ENCODE measurements around the gene PRDM5. TPM values are rescaled to one million over a fixed set of nuclear protein-coding genes. Genes with fewer than 3 reads are reported as not detected.
"Not testable (repeated sequence)": the region's sequence is repeated elsewhere in the genome, so short reads cannot be mapped to it uniquely, and the experiment has no call there.

Gene PRDM5
- total RNA-seq, 1 donor from 2014 or later: not detected

DNA sequence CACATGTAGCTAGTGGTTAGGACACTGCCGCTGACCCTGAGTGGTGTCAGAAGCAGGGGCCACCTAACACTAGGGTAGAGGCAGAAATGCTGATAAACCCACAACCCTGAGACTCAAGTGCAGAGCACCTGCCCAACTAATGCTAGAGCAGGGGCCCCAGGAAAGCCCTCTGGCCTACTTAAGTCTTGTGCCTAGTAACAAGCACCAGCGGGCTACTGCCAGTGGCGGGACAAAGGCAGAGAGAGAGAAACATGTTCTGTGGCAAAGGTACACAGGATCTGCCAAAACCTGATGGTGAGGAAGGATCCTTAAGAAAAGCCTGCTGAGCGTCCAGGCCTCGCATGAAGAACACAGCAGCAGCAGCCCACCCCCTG is 172.4 kb downstream of the PRDM5 start:
- H3K36me3 Mint-ChIP-seq (ENCODE audit: low read depth): no peaks in the 10 kb centered on the region
- intact Hi-C loops (cut with micrococcal nuclease): no loop called here
- H3K9me3 Mint-ChIP-seq: peaks cover 4% of the 10 kb centered on the region
- no peak overlapping the region for H3K4me3 Mint-ChIP-seq (ENCODE audit: low read depth)
- no peaks in the 10 kb centered on the region for H3K27me3 Mint-ChIP-seq (ENCODE audit: low read depth)
- no peak overlapping the region for H3K27ac Mint-ChIP-seq
- no peak for DNase-seq (ENCODE audit: low spot score)
- no peaks in the 10 kb centered on the region for H3K4me1 Mint-ChIP-seq (ENCODE audit: low read depth)

DNA sequence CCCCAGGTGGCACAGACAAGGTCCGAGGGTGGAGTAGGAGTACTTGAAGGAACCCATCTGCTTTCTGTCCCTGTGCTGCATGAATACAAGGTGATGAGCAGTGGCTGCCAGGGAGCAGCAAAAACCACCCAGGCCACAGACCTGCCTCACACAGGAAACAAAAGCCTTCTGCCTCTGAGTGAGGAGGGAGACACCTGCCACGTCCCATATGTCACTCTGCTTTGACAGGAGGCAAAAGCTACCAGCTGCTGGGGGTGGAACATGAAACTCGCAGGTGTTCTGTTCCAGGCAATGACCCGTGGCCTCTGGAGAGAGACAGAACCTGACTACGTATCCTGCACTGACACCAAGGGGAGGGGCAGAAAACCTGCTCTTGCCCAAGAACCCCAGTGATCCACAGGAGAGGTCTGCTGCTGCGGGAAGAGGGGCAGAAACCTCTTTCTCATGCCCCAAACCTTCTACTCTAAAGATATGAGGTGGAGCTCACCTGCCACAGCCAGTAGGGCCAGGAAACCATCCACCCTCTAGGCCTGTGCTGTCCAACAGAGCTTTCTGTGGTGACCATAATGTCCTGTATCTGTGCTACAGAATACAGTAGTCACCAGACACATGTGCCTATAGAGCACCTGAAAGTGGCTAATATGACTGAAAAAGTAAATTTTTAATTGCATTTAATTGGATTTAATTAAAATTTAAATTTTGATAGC is 172.9 kb downstream of the PRDM5 start:
- intact Hi-C loops (cut with micrococcal nuclease): no loop called here
- H3K27ac Mint-ChIP-seq: no peak overlapping the region
- peaks cover 4% of the 10 kb centered on the region for H3K9me3 Mint-ChIP-seq
- DNase-seq (ENCODE audit: low spot score): no peak
- H3K4me3 Mint-ChIP-seq (ENCODE audit: low read depth): no peak overlapping the region
- H3K4me1 Mint-ChIP-seq (ENCODE audit: low read depth): no peaks in the 10 kb centered on the region
- H3K27me3 Mint-ChIP-seq (ENCODE audit: low read depth): no peaks in the 10 kb centered on the region
- no peaks in the 10 kb centered on the region for H3K36me3 Mint-ChIP-seq (ENCODE audit: low read depth)

DNA sequence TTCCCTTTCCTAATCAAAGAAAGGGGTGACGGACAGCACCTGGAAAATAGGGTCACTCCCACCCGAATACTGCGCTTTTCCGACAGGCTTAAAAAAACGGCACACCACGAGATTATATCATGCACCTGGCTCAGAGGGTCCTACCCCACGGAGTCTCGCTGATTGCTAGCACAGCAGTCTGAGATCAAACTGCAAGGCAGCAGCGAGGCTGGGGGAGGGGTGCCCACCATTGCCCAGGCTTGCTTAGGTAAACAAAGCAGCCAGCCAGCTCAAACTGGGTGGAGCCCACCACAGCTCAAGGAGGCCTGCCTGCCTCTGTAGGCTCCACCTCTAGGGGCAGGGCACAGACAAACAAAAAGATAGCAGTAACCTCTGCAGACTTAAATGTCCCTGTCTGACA is 180.9 kb downstream of the PRDM5 start:
- H3K4me3 Mint-ChIP-seq (ENCODE audit: low read depth); H3K4me1 Mint-ChIP-seq (ENCODE audit: low read depth); intact Hi-C loops (cut with micrococcal nuclease); H3K27me3 Mint-ChIP-seq (ENCODE audit: low read depth); H3K9me3 Mint-ChIP-seq; H3K27ac Mint-ChIP-seq; DNase-seq (ENCODE audit: low spot score); H3K36me3 Mint-ChIP-seq (ENCODE audit: low read depth): not testable (repeated sequence)

DNA sequence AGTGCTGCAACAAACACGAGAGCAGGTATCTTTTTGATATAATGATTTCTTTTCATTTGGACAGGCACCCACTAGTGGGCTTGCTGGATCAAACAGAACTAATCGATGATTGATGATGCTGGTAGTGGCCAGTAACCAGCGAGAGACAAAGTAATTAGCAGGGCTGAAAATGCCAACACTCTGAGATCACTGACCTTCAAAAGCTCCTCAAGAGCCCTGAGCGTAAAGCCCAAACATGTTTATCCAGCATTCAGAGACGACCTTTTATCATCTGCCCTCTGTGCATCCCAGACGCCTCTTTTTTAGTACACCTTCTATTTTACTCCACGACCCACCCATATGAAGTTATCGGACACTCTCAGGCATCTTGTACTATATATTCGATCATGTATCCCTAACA is 186.2 kb downstream of the PRDM5 start:
- intact Hi-C loops (cut with micrococcal nuclease): no loop called here
- H3K4me1 Mint-ChIP-seq (ENCODE audit: low read depth): no peaks in the 10 kb centered on the region
- H3K9me3 Mint-ChIP-seq: no peaks in the 10 kb centered on the region
- no peak for DNase-seq (ENCODE audit: low spot score)
- peaks cover 11% of the 10 kb centered on the region for H3K27me3 Mint-ChIP-seq (ENCODE audit: low read depth)
- no peak overlapping the region for H3K27ac Mint-ChIP-seq
- no peak overlapping the region for H3K4me3 Mint-ChIP-seq (ENCODE audit: low read depth)
- H3K36me3 Mint-ChIP-seq (ENCODE audit: low read depth): no peaks in the 10 kb centered on the region

DNA sequence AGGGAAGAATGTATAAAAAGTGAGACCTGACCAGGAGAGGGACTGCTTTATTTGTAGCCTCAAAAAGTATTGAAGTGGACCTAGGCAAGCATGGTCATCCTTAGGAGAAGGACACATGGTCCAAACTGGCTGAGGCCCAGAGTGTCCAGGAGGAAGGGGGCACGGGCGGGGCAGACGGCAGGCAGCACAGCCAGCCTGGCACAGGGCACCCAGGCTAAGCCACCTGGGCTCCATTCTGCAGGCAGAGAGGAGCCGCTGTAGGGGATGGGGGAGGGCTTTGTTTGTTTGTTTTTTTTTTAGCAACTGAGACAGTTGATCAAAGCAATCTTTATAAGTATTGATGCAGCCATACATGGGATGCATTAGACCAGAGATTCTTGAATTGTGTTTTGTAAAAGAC is 188.6 kb downstream of the PRDM5 start:
- no peak overlapping the region for H3K4me3 Mint-ChIP-seq (ENCODE audit: low read depth)

DNA sequence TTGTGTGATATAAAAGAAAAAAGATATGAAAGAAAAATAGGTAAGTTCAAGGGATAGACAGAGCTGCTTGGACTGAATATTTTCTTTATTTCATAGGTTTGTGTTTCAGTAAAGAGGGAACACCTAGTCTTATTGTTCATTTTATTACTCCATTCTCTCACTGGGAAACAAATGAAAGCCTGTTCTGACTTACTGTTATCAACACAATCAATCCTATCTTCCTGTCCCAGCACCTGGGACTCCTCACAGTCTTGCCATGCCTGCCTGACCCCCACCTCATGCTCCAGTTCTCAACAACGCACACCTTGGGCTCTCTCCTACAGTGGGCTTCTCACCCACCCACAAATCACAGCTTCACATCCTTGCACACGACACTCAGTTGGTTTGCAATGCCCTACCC is 189.5 kb downstream of the PRDM5 start:
- Mint-ChIP-seq H3K9me3 (no peaks in the 10 kb centered on the region), H3K4me3 (ENCODE audit: low read depth) (no peak overlapping the region), H3K27me3 (ENCODE audit: low read depth) (peaks cover 11% of the 10 kb centered on the region), H3K27ac (no peak overlapping the region), H3K4me1 (ENCODE audit: low read depth) (peaks cover 7% of the 10 kb centered on the region), H3K36me3 (ENCODE audit: low read depth) (no peaks in the 10 kb centered on the region)
- no peak for DNase-seq (ENCODE audit: low spot score)
- intact Hi-C loops (cut with micrococcal nuclease): no loop called here

More for the DNA sequence above, 188.6 kb downstream of the PRDM5 start:
- DNase-seq (ENCODE audit: low spot score): no peak
- Mint-ChIP-seq H3K27ac (no peak overlapping the region), H3K4me1 (ENCODE audit: low read depth) (peaks cover 2% of the 10 kb centered on the region), H3K36me3 (ENCODE audit: low read depth) (no peaks in the 10 kb centered on the region), H3K9me3 (no peaks in the 10 kb centered on the region), H3K27me3 (ENCODE audit: low read depth) (peaks cover 12% of the 10 kb centered on the region)
- intact Hi-C loops (cut with micrococcal nuclease): no loop called here

DNA sequence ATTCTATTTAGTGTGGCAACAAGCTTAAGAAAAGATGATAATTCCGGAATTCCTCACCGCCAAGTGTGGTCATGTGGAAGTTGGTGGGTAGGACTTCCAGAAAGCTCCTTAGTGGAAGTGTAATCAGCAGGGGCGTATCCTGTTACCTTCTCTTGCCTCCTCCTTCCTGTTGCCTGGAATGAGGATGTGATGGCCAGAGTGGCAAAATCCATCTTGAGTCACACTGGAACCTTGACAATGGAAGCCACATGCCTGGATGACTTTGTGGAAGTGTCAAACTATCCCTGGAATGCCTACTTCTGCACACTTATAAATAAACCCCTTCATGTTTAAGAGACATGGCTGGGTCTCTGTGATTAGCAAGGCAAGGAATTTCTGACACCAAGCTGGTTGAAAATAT is 191.0 kb downstream of the PRDM5 start:
- no peak overlapping the region for H3K27ac Mint-ChIP-seq
- H3K9me3 Mint-ChIP-seq: no peaks in the 10 kb centered on the region
- peaks cover 7% of the 10 kb centered on the region for H3K4me1 Mint-ChIP-seq (ENCODE audit: low read depth)
- intact Hi-C loops (cut with micrococcal nuclease): no loop called here
- no peak overlapping the region for H3K4me3 Mint-ChIP-seq (ENCODE audit: low read depth)
- no peak for DNase-seq (ENCODE audit: low spot score)
- H3K27me3 Mint-ChIP-seq (ENCODE audit: low read depth): peaks cover 10% of the 10 kb centered on the region
- H3K36me3 Mint-ChIP-seq (ENCODE audit: low read depth): no peaks in the 10 kb centered on the region

DNA sequence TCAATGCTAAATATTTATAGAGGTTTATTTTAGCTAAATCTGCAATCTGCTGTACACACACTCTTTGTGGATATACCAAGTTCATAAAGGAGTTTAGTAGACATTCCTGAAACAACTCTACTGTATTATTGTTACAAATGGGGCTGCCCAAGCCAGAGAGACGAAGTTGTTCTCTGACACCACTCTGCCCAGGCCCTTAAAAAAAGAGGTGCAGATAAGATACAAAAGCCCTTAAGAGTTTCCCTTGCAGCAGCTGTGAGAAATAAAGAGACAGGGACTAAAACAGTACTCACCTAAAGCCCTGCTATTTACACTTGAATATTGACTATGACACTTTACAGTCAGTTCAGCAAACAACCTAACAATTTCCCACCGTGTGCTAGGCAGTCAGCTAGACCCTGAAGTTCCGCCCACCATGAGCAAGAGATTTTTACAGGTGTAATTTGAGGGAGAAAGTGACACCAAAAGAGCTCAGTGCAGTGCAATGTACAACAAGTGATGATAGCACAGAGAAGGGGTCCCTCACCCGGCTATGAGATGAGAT is 191.7 kb downstream of the PRDM5 start:
- Mint-ChIP-seq H3K4me1 (ENCODE audit: low read depth) (peaks cover 7% of the 10 kb centered on the region), H3K27ac (no peak overlapping the region), H3K4me3 (ENCODE audit: low read depth) (no peak overlapping the region), H3K36me3 (ENCODE audit: low read depth) (no peaks in the 10 kb centered on the region), H3K27me3 (ENCODE audit: low read depth) (peaks cover 10% of the 10 kb centered on the region), H3K9me3 (no peaks in the 10 kb centered on the region)
- intact Hi-C loops (cut with micrococcal nuclease): no loop called here
- no peak for DNase-seq (ENCODE audit: low spot score)

DNA sequence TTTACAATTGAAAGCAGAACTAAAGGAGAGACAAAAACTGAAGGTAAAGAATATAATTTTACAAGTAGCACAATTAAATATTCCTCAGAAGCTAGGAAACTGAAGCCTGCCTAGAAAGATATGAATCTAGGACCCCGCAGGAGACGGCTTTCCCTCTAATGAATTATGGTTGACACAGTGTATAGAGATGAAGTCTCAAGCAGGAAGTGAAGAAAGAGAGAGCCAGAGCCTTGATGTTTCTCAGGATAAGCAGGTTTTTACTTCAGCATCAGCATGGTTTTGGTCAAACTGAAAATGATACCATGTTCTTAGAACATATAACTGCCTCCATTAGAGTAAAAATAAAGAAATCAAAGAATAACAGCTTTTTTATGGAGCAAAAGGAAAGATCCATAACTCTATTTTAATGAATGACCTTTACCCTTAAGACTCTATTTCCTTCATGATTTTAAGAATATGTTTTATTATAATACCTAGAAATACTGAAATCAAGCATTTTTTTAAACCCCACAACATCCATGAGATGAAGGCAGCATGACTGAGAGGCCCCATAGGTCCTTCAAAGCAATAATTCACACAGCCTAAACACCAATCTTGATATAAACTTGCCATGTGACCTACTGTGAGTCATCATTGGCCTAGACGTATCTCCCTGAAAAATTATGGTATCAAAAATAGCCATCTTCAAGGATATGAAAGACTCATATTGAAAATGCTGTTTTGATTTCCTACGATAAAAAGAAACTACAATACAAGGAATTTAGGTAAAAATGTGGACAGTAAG is 193.4 kb downstream of the PRDM5 start:
- no peak for DNase-seq (ENCODE audit: low spot score)
- H3K27me3 Mint-ChIP-seq (ENCODE audit: low read depth): peaks cover 13% of the 10 kb centered on the region
- H3K9me3 Mint-ChIP-seq: no peaks in the 10 kb centered on the region
- no peak overlapping the region for H3K4me3 Mint-ChIP-seq (ENCODE audit: low read depth)
- no peak overlapping the region for H3K27ac Mint-ChIP-seq
- H3K4me1 Mint-ChIP-seq (ENCODE audit: low read depth): peaks cover 7% of the 10 kb centered on the region
- intact Hi-C loops (cut with micrococcal nuclease): loop anchor here (5.0 kb wide), 1 partner anchor 248 kb away; no protein-coding TSS in a partner anchor
- H3K36me3 Mint-ChIP-seq (ENCODE audit: low read depth): no peaks in the 10 kb centered on the region

DNA sequence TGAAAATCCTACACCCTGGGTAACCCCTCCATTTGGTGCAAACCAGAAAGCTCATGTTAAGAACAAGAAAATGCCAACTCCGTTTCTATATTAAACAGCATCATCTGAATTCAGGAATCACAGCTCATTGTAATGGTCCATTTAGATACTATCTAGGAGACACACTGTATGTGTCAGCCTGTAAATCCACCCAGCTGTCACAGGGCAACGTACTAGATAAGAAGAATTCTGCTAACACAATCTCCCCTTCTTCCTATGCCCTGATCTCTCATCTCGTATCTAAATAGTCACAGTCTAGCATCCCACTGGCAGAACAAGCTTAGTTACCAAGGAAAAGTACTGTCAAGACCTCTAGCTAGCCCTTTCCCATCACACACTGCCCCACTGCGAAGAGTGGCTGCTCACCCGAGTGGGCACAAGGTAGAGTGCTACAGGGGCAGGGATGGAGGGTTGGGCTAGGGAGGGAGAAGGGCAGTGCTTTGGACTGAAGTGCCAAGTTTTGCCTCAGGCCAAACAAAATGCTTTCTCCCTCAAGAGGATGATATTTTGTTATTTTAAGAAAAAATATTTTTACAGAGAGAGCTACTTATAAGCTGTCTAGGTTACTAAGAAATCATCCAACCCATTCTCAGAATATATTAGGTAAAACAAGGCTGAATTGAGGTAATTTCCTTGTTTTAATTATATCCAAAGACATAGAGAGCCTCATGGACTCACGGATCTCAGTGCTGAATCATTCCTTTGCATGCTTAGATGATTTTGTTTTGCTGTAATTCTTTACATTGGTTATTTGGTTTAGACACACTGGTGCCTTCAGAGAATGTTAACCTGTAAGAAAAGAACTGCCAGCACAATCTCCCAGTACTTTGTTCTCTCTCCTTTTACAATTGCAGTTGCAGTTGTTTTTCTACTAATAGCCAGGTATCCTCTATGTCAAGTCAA is 196.6 kb downstream of the PRDM5 start:
- Mint-ChIP-seq H3K4me1 (ENCODE audit: low read depth) (peaks cover 7% of the 10 kb centered on the region), H3K27me3 (ENCODE audit: low read depth) (peaks cover 9% of the 10 kb centered on the region), H3K27ac (no peak overlapping the region), H3K4me3 (ENCODE audit: low read depth) (no peak overlapping the region), H3K36me3 (ENCODE audit: low read depth) (no peaks in the 10 kb centered on the region), H3K9me3 (no peaks in the 10 kb centered on the region)
- DNase-seq (ENCODE audit: low spot score): no peak
- intact Hi-C loops (cut with micrococcal nuclease): loop anchor here (5.0 kb wide), 1 partner anchor 251 kb away; no protein-coding TSS in a partner anchor

DNA sequence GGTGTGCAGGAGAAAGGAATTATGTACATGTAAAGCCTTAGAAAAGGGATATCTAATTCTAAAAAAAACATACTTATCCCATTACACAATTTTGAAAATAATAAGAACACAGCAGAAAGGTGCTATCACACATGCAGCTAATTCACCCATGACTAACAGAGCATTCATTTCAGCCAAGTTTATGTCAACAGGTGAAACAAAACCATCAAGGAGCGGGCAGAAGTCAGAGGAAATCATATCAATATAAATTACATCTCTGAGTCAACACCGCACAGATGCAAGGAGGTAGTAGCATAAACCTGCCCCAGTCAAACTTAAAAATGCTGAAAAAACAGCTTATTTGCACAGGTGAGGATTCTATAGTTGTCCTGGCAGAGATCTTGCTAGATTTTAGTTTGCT is 197.9 kb downstream of the PRDM5 start:
- intact Hi-C loops (cut with micrococcal nuclease): loop anchor here (5.0 kb wide), 1 partner anchor 253 kb away; no protein-coding TSS in a partner anchor
- H3K9me3 Mint-ChIP-seq: no peaks in the 10 kb centered on the region
- no peaks in the 10 kb centered on the region for H3K36me3 Mint-ChIP-seq (ENCODE audit: low read depth)
- peaks cover 9% of the 10 kb centered on the region for H3K27me3 Mint-ChIP-seq (ENCODE audit: low read depth)
- DNase-seq (ENCODE audit: low spot score): no peak
- peaks cover 7% of the 10 kb centered on the region for H3K4me1 Mint-ChIP-seq (ENCODE audit: low read depth)
- H3K27ac Mint-ChIP-seq: no peak overlapping the region
- H3K4me3 Mint-ChIP-seq (ENCODE audit: low read depth): no peak overlapping the region

DNA sequence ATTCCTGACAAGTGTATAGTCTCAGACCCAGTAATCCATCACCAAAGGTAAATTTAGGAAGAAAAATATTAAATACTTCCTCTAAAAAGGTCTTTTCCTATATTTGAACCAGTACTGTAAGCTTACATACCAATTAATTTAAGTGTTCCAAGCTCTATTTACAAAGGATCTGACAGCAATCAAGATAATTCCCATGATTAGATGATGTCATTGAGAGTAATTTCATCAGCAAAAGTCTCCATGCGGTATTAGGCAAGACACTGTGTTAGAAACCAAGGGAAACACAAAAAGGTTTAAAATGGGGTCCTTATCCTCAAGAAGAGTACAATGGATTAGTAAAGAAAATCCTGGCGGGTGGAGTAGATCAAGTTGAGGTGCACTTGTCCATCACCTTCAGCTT is 198.5 kb downstream of the PRDM5 start:
- intact Hi-C loops (cut with micrococcal nuclease): no loop called here
- H3K9me3 Mint-ChIP-seq: no peaks in the 10 kb centered on the region
- no peak overlapping the region for H3K27ac Mint-ChIP-seq
- DNase-seq (ENCODE audit: low spot score): no peak
- H3K4me1 Mint-ChIP-seq (ENCODE audit: low read depth): peaks cover 5% of the 10 kb centered on the region
- H3K36me3 Mint-ChIP-seq (ENCODE audit: low read depth): no peaks in the 10 kb centered on the region
- H3K27me3 Mint-ChIP-seq (ENCODE audit: low read depth): peaks cover 9% of the 10 kb centered on the region
- H3K4me3 Mint-ChIP-seq (ENCODE audit: low read depth): no peak overlapping the region
